Panc1 (cell line): ENCODE results near the gene HS6ST3. TPM values are rescaled to one million over a fixed set of nuclear protein-coding genes. Genes with fewer than 3 reads are reported as not detected.

Source experiments
- ATAC-seq: fragments of 200-7000 bp; cut with Tn5 transposase; 2 replicates; pipeline ENCODE4 v1.9.1; 2020; ENCODE audit warnings: mild to moderate bottlenecking, moderate library complexity
- BruUV-seq: library from RNA; stranded (reverse); fragments of 400-500 nt; replicated peaks from 2 replicates; lab custom pipeline; 2021; lab: Mats Ljungman, UMichigan
- CTCF ChIA-PET: fragments of 300-600 bp; sonication (Branson Sonifier 250); formaldehyde crosslinking; loops from one replicate; lab custom pipeline; 2022; ENCODE audit warnings: antibody characterized with exemption; lab: Charles Lee
- POLR2A ChIA-PET: fragments of 300-600 bp; sonication (Branson Sonifier 250); formaldehyde crosslinking; loops from one replicate; lab custom pipeline; 2022; ENCODE audit warnings: antibody characterized with exemption; lab: Charles Lee
- DNase-seq: peaks from one replicate; pipeline ENCODE4 v3.0.0-alpha.2; 2010; ENCODE audit warnings: low read depth, low spot score
- H3K27ac ChIP-seq: 2 replicates; pipeline ENCODE4 v1.5.1; 2011; ENCODE audit warnings: mild to moderate bottlenecking, low read length, inconsistent platforms
- H3K27me3 ChIP-seq: fragments of 200-500 bp; sonication (Bioruptor generic); 2 replicates; pipeline ENCODE4 v1.6.0; 2014; ENCODE audit warnings: low read length, inconsistent platforms; ENCODE audit not compliant: control insufficient read depth, insufficient read depth
- H3K36me3 ChIP-seq: fragments of 200-500 bp; sonication (Bioruptor generic); 2 replicates; pipeline ENCODE4 v1.5.1; 2014; ENCODE audit warnings: inconsistent platforms, mild to moderate bottlenecking, low read length, moderate library complexity; ENCODE audit not compliant: control insufficient read depth, insufficient read depth
- H3K4me1 ChIP-seq: 2 replicates; pipeline ENCODE4 v1.5.1; 2011; ENCODE audit warnings: inconsistent platforms, mild to moderate bottlenecking, low read length, moderate library complexity; ENCODE audit not compliant: control insufficient read depth, insufficient read depth
- H3K4me3 ChIP-seq, 2 experiments: 2 replicates each; pipeline ENCODE4 v1.5.1; 2011 to 2012; ENCODE audit warnings: low read depth in 2 of 2, low read length in 2 of 2, mild to moderate bottlenecking in 2 of 2, inconsistent platforms in 1 of 2, moderate library complexity in 1 of 2
- H3K9me3 ChIP-seq: fragments of 200-500 bp; sonication (Bioruptor generic); 2 replicates; pipeline ENCODE4 v1.5.1; 2014; ENCODE audit warnings: low read depth, mild to moderate bottlenecking, inconsistent platforms, low read length, moderate library complexity; ENCODE audit not compliant: control insufficient read depth, insufficient read depth
- POLR2AphosphoS5 ChIP-seq: IDR thresholded peaks from 2 replicates; pipeline ENCODE4 v1.6.1; 2012; ENCODE audit warnings: mild to moderate bottlenecking, low read depth, low read length, moderate library complexity
- SIN3A ChIP-seq: IDR thresholded peaks from 2 replicates; pipeline ENCODE4 v1.6.1; 2012; ENCODE audit warnings: low read depth, mild to moderate bottlenecking, low read length, moderate library complexity, borderline replicate concordance; ENCODE audit not compliant: insufficient read depth
- TCF7L2 ChIP-seq: IDR thresholded peaks from 2 replicates; pipeline ENCODE4 v1.6.1; 2011; ENCODE audit warnings: mild to moderate bottlenecking, low read depth, low read length, inconsistent platforms
- in situ Hi-C: cut with HindIII; loops from 2 replicates; pipeline ENCODE4 v1.10.0; 2016; ENCODE audit warnings: low sequenced_read_pairs, low pct_unique_long_range_greater_than_20kb
- intact Hi-C: fragments of 100-400 bp; cut with micrococcal nuclease; formaldehyde crosslinking; loops from one replicate; pipeline ENCODE4 v1.10.0; 2022; ENCODE audit not compliant: unreplicated experiment
- total RNA-seq: library from RNA; stranded (reverse); gene quantifications from one replicate; pipeline ENCODE4 v1.2.1, GENCODE V29; 2021; ENCODE audit not compliant: unreplicated experiment
- TF ChIP-seq, protein P1 (sequence below), 2 experiments: IDR thresholded peaks; 2 replicates each; pipeline ENCODE4 v1.6.1; 2011 to 2012; ENCODE audit warnings: low read depth in 2 of 2, control low read depth in 1 of 2, low read length in 1 of 2, mild to moderate bottlenecking in 1 of 2, moderate library complexity in 1 of 2; ENCODE audit not compliant: insufficient read depth in 1 of 2
- TF ChIP-seq, protein P2 (sequence below): fragments of 450-650 bp; IDR thresholded peaks from 2 replicates; pipeline ENCODE4 v1.5.1; 2017; ENCODE audit warnings: mild to moderate bottlenecking

The HS6ST3 gene
- total RNA-seq, 1 experiment from 2014 or later = 0.13 TPM

DNA sequence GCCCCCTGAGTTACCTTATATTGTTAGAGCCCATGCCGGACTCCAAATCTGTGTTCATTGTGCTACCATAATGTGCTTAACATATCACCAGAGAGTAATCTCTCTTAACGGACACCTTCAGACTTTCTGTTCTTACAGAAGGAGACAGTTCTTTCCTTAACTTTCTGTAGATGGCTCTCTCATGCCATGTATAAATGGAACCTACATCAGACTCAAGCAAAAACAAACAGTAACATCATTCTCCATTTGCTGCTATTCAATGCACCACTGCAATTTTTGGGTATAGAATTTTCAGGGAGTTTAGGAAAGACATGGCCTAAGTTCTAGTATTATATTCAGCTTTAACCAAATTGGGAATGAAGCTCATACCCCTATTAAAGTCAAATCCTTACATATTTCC, 24.1 kb upstream of the HS6ST3 start:
- TF ChIP-seq, protein P1, sequence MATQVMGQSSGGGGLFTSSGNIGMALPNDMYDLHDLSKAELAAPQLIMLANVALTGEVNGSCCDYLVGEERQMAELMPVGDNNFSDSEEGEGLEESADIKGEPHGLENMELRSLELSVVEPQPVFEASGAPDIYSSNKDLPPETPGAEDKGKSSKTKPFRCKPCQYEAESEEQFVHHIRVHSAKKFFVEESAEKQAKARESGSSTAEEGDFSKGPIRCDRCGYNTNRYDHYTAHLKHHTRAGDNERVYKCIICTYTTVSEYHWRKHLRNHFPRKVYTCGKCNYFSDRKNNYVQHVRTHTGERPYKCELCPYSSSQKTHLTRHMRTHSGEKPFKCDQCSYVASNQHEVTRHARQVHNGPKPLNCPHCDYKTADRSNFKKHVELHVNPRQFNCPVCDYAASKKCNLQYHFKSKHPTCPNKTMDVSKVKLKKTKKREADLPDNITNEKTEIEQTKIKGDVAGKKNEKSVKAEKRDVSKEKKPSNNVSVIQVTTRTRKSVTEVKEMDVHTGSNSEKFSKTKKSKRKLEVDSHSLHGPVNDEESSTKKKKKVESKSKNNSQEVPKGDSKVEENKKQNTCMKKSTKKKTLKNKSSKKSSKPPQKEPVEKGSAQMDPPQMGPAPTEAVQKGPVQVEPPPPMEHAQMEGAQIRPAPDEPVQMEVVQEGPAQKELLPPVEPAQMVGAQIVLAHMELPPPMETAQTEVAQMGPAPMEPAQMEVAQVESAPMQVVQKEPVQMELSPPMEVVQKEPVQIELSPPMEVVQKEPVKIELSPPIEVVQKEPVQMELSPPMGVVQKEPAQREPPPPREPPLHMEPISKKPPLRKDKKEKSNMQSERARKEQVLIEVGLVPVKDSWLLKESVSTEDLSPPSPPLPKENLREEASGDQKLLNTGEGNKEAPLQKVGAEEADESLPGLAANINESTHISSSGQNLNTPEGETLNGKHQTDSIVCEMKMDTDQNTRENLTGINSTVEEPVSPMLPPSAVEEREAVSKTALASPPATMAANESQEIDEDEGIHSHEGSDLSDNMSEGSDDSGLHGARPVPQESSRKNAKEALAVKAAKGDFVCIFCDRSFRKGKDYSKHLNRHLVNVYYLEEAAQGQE (IDR thresholded peaks at IDR 0.05; ENCODE audit: insufficient read depth in 1 of 2, low read depth in 2 of 2, low read length in 1 of 2) = no peak
- TF ChIP-seq, protein P2, sequence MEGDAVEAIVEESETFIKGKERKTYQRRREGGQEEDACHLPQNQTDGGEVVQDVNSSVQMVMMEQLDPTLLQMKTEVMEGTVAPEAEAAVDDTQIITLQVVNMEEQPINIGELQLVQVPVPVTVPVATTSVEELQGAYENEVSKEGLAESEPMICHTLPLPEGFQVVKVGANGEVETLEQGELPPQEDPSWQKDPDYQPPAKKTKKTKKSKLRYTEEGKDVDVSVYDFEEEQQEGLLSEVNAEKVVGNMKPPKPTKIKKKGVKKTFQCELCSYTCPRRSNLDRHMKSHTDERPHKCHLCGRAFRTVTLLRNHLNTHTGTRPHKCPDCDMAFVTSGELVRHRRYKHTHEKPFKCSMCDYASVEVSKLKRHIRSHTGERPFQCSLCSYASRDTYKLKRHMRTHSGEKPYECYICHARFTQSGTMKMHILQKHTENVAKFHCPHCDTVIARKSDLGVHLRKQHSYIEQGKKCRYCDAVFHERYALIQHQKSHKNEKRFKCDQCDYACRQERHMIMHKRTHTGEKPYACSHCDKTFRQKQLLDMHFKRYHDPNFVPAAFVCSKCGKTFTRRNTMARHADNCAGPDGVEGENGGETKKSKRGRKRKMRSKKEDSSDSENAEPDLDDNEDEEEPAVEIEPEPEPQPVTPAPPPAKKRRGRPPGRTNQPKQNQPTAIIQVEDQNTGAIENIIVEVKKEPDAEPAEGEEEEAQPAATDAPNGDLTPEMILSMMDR = no peak
- TF ChIP-seq SIN3A = no peak
- no peak for TF ChIP-seq POLR2AphosphoS5
- TF ChIP-seq TCF7L2 = no peak
- POLR2A ChIA-PET = no interaction called here
- Histone ChIP-seq H3K4me1 (no peaks in the 10 kb centered on the region), H3K27me3 (peaks cover 8% of the 10 kb centered on the region), H3K9me3 (no peaks in the 10 kb centered on the region), H3K36me3 (no peaks in the 10 kb centered on the region), H3K27ac (no peak overlapping the region), H3K4me3 (no peak overlapping the region)
- intact Hi-C loops = no loop called here
- in situ Hi-C loops = no loop called here
- DNase-seq = no peak
- BruUV-seq = no TSS peak
- no peak for ATAC-seq
- CTCF ChIA-PET = no interaction called here

DNA sequence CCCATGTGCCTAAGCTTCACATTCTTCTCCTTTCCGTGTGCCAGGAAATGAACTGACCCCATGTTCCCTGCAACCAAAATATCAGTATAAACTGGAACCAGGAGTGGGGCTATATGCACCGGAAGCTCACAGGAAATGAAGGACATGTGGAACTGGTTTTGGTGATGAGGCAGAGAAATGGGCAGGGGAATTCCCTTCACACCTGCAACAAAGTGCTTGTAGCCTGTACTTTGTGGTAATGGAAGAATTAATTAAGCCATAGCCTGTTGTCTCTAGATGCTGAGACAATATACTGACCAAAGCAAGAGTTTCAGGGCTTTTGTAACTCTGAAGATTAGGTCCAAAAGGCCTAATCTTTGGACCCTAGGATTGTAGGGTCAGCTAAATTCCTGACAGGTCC, 21.2 kb upstream of the HS6ST3 start:
- BruUV-seq = no TSS peak
- intact Hi-C loops (no loop called here), in situ Hi-C loops (no loop called here)
- no peak for TF ChIP-seq POLR2AphosphoS5
- TF ChIP-seq, protein P1 (IDR thresholded peaks at IDR 0.05; ENCODE audit: insufficient read depth in 1 of 2, low read depth in 2 of 2, low read length in 1 of 2) = no peak
- TF ChIP-seq TCF7L2 = no peak
- TF ChIP-seq SIN3A = no peak
- TF ChIP-seq, protein P2 = no peak
- peaks cover 3% of the 10 kb centered on the region for H3K27me3 ChIP-seq
- H3K9me3 ChIP-seq = no peaks in the 10 kb centered on the region
- ChIA-PET POLR2A (no interaction called here), CTCF (no interaction called here)
- no peak overlapping the region for H3K4me3 ChIP-seq
- H3K27ac ChIP-seq = no peak overlapping the region
- no peak for DNase-seq
- H3K4me1 ChIP-seq = no peaks in the 10 kb centered on the region
- ATAC-seq = no peak
- H3K36me3 ChIP-seq = no peaks in the 10 kb centered on the region
